HL-60 (cell line): ENCODE results near the gene SIX2.

Experiments used
- GABPA ChIP-seq: IDR thresholded peaks from 2 replicates; pipeline ENCODE4 v1.6.1; 2012; ENCODE audit warnings: low read depth
- POLR2AphosphoS5 ChIP-seq: IDR thresholded peaks from 2 replicates; pipeline ENCODE4 v1.6.1; 2012; ENCODE audit warnings: low read depth
- SPI1 ChIP-seq: IDR thresholded peaks from 2 replicates; pipeline ENCODE4 v1.6.1; 2012; ENCODE audit warnings: low read depth, mild to moderate bottlenecking, borderline replicate concordance
- TF ChIP-seq, protein P1 (sequence below): IDR thresholded peaks from one replicate; pipeline ENCODE4 v1.5.1; 2011; ENCODE audit warnings: low read length, control low read depth, inconsistent platforms; ENCODE audit not compliant: insufficient read depth
- TF ChIP-seq, protein P2 (sequence below): IDR thresholded peaks from 2 replicates; pipeline ENCODE4 v1.6.1; 2012; ENCODE audit warnings: low read depth; ENCODE audit not compliant: insufficient replicate concordance

DNA sequence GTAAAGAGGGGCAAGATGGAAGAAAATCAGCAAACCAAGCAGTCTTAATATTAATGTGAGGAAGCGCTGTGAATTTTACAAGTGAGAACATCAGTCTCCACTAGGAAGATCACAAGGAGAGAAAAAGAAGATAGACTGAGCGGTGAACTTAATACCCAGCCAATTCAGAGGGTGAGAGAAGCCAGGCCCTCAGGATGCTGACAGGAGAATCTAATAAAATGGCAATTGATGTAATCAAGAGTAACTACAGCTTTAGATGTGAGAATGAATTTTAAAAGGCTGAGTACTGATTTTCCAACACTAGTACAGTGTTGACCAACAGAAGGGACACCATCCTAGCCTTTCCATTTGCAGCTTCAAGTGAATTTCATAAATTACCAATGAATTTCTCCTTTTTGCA lies 35.7 kb upstream of the SIX2 start:
- TF ChIP-seq, protein P1, sequence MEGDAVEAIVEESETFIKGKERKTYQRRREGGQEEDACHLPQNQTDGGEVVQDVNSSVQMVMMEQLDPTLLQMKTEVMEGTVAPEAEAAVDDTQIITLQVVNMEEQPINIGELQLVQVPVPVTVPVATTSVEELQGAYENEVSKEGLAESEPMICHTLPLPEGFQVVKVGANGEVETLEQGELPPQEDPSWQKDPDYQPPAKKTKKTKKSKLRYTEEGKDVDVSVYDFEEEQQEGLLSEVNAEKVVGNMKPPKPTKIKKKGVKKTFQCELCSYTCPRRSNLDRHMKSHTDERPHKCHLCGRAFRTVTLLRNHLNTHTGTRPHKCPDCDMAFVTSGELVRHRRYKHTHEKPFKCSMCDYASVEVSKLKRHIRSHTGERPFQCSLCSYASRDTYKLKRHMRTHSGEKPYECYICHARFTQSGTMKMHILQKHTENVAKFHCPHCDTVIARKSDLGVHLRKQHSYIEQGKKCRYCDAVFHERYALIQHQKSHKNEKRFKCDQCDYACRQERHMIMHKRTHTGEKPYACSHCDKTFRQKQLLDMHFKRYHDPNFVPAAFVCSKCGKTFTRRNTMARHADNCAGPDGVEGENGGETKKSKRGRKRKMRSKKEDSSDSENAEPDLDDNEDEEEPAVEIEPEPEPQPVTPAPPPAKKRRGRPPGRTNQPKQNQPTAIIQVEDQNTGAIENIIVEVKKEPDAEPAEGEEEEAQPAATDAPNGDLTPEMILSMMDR = no peak
- TF ChIP-seq POLR2AphosphoS5 = no peak
- TF ChIP-seq, protein P2, sequence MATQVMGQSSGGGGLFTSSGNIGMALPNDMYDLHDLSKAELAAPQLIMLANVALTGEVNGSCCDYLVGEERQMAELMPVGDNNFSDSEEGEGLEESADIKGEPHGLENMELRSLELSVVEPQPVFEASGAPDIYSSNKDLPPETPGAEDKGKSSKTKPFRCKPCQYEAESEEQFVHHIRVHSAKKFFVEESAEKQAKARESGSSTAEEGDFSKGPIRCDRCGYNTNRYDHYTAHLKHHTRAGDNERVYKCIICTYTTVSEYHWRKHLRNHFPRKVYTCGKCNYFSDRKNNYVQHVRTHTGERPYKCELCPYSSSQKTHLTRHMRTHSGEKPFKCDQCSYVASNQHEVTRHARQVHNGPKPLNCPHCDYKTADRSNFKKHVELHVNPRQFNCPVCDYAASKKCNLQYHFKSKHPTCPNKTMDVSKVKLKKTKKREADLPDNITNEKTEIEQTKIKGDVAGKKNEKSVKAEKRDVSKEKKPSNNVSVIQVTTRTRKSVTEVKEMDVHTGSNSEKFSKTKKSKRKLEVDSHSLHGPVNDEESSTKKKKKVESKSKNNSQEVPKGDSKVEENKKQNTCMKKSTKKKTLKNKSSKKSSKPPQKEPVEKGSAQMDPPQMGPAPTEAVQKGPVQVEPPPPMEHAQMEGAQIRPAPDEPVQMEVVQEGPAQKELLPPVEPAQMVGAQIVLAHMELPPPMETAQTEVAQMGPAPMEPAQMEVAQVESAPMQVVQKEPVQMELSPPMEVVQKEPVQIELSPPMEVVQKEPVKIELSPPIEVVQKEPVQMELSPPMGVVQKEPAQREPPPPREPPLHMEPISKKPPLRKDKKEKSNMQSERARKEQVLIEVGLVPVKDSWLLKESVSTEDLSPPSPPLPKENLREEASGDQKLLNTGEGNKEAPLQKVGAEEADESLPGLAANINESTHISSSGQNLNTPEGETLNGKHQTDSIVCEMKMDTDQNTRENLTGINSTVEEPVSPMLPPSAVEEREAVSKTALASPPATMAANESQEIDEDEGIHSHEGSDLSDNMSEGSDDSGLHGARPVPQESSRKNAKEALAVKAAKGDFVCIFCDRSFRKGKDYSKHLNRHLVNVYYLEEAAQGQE = no peak
- TF ChIP-seq GABPA = no peak
- no peak for TF ChIP-seq SPI1
